ENCODE data around the gene SEMA4D.

DNA sequence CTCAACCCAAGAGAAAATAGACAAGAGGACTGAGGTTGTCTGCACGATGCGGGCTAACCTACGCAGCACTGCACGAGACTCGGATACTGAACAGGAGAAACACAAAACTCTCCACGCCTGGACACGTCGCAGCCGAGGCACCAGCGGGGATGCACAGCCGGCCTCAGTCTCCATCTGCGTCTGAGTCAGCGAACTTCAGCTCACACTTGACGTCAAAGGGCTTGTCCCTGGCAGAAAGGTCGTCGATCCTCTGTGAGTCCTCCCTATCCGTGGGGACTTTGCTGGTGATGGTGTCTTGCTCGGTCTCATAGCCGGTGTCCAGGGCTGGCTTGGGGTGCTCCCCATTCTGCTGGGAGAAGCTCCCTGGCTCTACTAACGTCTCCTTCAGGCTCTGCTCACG is 119.4 kb downstream of the SEMA4D start:
- TF ChIP-seq, protein P1, sequence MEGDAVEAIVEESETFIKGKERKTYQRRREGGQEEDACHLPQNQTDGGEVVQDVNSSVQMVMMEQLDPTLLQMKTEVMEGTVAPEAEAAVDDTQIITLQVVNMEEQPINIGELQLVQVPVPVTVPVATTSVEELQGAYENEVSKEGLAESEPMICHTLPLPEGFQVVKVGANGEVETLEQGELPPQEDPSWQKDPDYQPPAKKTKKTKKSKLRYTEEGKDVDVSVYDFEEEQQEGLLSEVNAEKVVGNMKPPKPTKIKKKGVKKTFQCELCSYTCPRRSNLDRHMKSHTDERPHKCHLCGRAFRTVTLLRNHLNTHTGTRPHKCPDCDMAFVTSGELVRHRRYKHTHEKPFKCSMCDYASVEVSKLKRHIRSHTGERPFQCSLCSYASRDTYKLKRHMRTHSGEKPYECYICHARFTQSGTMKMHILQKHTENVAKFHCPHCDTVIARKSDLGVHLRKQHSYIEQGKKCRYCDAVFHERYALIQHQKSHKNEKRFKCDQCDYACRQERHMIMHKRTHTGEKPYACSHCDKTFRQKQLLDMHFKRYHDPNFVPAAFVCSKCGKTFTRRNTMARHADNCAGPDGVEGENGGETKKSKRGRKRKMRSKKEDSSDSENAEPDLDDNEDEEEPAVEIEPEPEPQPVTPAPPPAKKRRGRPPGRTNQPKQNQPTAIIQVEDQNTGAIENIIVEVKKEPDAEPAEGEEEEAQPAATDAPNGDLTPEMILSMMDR (IDR thresholded peaks at IDR 0.05; ENCODE audit: borderline replicate concordance, extremely low read depth, low read length, poor library complexity, severe bottlenecking) = no peak
- TF ChIP-seq EZH2 (IDR thresholded peaks at IDR 0.05; ENCODE audit: borderline replicate concordance, low read depth, low read length, severe bottlenecking) = no peak
